HG03025 (cell line): ENCODE results near the gene CACNA2D3.

ENCODE experiments used
- ATAC-seq: cut with Tn5 transposase; IDR thresholded peaks from one replicate; pipeline ENCODE4 v1.9.1; 2021; ENCODE audit warnings: mild to moderate bottlenecking, moderate library complexity; ENCODE audit not compliant: unreplicated experiment, low FRiP score

The CACNA2D3 gene

GRCh38 chr3:55006244-55006676 lies 883.9 kb downstream of the CACNA2D3 start:
- ATAC-seq: no peak

DNA sequence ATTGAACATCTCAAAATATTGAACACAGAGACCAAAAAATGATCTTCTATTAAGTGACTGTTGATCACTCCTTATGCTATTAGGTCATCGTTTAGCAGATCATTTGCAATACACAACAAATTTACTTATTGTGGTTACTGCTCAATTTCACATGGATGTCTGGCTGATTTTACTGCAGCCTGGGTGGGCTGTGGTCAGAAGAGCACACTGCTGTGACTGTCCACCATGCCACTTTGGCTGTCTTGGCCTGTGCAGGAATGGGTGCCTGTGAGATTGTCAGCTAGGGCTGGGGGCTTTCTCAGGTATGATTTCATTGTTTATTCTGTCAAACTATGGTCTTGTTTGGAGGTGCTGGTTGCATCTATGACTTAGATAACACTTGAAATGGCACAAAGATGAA lies 885.6 kb downstream of the CACNA2D3 start:
- no peak for ATAC-seq

- no peak for ATAC-seq
Measured at GRCh38 chr3:55009372-55009771, 887.0 kb downstream of the CACNA2D3 start.

DNA sequence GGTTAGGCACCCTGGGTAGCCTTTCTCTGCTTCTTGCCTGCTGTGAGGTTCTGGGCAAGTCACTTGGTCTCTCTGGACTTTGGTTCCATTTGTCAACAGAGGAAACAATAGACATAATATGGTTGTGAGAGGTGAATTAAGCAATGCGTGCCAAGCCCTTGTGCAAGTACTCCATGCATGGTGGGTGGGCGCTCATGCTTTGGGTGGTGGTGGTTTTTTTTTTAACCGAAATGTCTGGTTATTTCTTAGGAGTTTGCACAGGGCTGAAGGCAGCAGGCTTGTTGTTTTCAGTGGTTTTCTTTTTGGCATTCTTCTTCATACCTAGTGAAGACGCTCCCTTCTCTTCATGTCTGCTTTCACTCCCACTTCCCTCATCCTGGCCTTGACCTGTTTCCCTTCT lies 889.7 kb downstream of the CACNA2D3 start:
- no peak for ATAC-seq

DNA sequence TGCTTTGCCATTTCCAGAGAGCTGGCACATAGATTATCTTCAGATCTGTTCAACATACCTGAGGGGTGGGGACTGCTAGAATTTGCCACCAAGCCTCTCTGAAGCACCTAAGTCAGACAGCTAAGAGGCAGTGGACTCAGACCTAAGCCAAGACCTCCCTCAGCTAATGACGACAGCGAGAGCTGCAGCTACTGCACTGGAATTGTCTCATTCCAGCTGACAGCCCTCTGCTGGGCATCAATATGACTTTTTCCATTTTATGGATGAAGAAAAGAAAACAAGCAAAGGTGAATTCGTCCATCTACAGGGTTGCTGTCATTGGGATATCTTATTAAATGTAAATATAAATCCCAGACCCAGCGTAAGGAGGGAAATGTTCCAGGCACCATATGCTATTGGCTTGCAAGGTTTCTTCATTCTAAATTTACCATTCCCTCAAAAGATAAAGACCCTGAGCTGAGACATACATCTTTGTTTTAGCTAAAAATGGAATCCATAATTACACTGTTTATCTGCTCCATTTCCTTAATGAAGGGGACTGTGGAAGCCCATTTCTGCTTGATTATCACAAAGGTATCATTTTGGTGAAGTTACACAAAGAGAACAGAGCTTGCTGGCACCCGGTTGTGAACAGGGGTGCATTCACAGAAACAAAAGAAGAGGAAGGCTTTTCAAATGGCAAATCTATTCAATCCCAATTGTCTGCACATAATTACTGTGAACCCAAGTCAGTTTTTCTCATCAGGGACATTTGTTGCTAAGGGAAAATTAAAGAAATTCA lies 891.0 kb downstream of the CACNA2D3 start:
- ATAC-seq: no peak

DNA sequence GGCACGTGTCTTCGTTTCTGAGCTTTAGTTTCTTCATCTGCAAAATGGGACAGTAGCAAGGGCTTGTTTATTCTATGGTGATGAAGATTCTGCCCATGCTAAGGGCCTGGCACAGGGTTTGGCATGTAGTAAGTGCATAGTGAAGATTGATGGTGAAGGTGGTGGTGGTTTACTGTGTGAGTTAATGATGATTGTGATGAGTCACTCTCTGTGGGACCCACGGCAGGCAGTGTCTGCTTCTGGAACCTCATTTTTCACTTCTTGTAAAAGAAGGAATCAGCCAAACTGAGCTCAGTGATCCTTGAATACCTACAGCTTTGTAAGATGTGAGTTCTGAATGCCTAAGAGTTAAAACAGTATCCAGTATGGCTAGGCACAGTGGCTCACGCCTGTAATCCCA lies 891.7 kb downstream of the CACNA2D3 start:
- ATAC-seq: no peak

DNA sequence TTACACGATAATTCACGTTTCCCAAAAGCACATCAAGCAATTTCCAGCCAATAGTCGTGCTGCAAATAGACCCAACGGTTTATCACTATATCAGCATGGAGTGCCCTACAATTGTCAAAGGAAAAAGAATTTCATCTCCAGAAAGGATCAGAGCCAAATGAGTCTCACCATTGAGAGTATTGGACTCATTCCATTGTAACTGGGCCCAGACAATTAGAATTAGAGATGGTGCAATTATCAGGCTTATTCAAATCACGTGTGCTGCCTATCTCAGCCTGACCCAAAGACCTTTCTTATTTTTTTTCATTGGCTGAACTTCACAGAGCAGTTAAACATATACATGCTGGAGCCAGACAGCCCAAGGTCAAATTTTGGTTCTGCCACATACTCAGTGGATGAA lies 892.6 kb downstream of the CACNA2D3 start:
- no peak for ATAC-seq

DNA sequence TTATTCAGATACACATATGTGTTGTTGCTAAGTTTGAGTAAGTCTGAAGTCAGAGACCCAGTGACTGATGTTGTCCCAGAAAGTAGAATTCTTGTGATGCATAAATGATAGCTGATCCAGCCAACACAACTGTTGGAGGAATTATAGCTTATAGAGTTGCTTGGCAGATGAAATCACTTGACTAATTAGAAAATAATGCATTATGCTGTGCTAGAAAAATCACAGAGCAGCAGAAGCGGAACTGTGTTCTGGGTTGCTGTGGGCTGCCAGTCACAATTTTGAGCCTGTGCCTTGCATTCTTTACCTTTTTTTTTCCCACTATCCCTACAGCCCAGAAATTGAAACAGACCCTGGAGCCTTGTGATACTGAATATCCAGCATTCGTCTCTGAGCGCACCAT lies 895.5 kb downstream of the CACNA2D3 start:
- ATAC-seq: no peak

DNA sequence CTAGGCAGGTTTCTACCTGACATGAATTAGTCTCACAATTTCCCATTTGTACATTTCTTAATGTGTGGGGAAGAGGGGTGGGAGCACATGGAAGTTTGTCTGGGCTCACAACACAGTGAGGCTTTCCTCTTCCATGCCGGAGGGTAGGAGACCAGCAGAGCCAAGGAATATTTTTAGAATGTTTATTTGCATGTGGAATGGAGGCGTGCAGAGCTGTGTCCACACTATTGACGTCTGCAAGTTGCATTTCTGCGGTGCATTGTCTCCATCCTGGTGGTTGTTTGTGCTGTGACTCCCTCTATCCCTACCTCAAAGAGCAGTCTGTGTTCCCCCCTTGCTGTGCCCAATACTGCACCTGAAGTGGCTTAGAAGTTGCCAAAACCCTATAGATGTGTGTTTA lies 908.6 kb downstream of the CACNA2D3 start:
- ATAC-seq: no peak

GRCh38 chr3:55036883-55037577 lies 914.7 kb downstream of the CACNA2D3 start:
- ATAC-seq: no peak

DNA sequence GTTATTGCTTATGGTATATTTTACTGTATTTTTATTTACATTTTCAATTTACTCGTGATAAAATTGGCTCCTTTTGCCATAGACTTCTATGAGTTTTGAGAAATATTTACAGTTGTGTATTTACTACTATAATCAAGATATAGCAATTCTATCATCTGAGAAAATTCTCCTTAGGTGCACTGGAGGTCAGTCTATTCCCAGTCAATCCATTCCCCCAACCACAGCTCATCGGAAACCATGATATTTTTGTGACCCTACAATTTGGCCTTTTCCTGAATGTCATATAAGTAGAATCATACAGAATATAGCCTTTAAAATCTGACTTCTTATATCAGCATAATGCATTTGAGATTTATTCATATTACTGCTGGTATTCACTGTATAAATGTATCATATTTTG lies 920.2 kb downstream of the CACNA2D3 start:
- no peak for ATAC-seq

DNA sequence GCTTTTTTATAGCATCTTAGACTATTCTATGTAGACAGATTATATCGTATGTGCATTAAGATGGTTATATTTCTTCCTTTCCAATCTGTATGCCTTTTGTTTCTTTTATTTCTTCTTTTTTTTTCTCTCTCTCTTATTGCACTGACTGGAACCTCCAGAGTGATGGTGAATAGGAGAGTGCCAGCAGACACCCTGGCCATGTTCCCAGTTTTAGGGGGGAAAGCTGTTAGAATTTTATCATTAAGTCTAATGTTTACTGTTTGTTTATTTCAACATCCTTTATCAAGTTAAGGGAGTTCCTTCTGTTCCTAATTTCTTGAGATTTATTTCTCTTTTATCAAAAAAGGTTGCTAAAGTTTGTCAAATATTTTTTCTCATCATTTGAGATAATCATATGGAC lies 922.1 kb downstream of the CACNA2D3 start:
- ATAC-seq: no peak

DNA sequence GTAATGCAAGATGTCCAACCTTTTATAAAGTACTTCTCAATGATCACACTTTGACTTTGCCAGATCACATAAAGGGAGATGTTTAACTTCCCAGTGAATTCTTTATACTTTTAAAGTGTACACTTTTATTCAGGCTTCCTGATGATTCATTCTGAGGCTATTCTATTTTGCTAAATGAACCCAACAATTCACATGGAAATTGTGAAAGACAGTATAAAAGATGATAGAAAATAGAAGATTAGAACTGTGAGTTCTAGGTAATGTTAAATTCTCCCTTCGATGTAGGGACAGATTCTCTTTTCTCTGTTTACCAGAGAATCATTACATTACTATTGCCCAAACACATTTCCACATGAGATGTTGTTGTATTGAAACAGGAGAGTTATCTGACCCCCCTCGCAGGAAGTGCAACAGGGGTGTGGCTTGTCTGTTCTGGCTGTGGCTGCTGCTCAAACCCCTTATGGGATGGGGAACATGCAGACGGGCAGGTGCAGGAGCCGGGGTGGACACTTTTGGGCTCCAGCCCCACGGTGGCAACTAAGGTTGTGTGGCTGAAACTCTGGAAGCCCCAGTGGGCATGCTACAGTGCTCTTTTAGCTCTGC lies 936.8 kb downstream of the CACNA2D3 start:
- no peak for ATAC-seq

DNA sequence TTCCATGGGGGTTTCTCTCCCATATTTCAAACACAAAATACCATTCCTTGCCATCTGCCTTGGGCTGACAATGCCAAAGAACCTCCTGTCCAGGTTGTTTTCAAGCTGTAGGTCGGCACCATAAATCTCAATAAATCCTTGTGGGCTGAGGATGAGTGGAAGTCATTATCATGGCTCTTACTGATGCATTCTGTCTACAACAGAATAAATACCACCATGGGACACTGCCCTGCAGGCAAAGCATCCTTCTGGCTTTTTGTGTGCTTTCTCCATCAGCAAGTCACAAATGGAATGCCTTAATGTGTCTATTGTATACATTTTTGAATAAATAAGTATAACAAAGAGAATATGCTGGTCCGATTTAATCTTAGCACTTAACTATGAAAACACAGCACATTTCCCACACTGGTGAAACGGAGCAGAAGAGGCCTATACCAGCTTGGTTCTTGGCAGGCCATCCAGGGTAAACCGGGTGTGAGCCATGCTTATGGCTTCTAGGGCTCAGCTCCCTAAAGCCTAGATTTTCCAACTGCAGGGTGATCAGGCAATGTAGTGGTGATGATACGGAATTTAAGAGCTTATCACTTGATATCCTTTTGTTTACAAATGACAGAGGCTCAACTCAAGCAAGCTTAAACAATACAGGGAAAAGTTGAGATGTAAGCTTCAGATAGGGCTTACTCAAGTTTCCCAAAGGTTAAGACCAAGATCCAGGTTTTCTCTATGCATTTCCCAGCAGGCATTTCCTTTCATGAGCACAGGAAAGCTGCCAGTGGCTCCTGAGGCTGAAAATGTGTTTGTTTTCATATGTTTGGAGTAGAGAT lies 938.8 kb downstream of the CACNA2D3 start:
- no peak for ATAC-seq

GRCh38 chr3:55061720-55062034 lies 939.3 kb downstream of the CACNA2D3 start:
- no peak for ATAC-seq

- no peak for ATAC-seq
Measured at GRCh38 chr3:55064164-55064563, 941.8 kb downstream of the CACNA2D3 start.

DNA sequence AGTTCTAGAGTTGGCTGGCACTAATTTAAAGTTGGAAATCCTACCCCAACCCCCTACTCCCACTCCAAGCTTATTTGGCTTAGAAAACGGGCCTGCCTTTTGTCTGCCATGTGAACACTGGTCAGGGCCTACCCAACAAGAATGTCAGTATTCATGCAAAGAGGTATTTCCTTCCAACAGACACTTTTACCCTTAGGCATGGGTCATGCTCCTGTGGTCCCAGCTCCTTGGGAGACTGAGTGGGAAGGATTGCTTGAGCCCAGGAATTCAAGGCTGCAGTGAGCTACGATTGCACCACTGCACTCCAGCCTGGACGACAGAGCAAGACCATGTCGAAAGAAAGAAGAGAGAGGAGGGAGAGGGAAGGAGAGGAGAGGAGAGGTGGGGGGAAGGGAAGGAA lies 943.0 kb downstream of the CACNA2D3 start:
- no peak for ATAC-seq

- no peak for ATAC-seq
Measured at GRCh38 chr3:55066551-55067047, 944.2 kb downstream of the CACNA2D3 start.

GRCh38 chr3:55069950-55070349 lies 947.6 kb downstream of the CACNA2D3 start:
- ATAC-seq: no peak

DNA sequence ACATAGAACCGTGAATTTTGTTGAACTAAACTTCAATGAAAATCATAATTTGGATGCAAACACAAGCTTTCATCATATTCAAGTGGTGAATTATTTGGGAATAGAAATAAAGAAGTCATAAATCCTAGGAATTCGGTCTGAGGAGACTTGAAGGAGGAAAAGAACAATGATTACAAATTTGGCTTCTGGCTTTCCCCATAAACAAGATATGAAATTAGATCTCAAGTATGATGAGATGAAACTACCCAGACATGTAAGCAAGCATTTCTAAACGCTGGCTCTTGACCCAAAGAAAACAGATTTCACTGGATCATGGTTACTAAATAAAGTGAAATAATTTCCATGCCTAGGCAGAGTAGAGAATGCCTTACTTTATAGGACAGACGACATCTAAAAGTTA lies 952.4 kb downstream of the CACNA2D3 start:
- ATAC-seq: no peak

- ATAC-seq: no peak
Measured at GRCh38 chr3:55075846-55076245, 953.5 kb downstream of the CACNA2D3 start.
